Left lobe of liver (tissue), 2 donors: ENCODE data around the gene LHPP. TPM values are rescaled to one million over a fixed set of nuclear protein-coding genes. Genes with fewer than 3 reads are reported as not detected.
A peak's percentile ranks its signal among the peaks of the same experiment; 100 is the strongest.
"Not testable (repeated sequence)": the region's sequence is repeated elsewhere in the genome, so short reads cannot be mapped to it uniquely, and the experiment has no call there.

Experiments
- ATAC-seq: fragments of 200-7000 bp; cut with Tn5 transposase; one replicate; pipeline ENCODE4 v1.9.1; 2020; ENCODE audit warnings: mild to moderate bottlenecking, moderate library complexity
- DNase-seq: peaks from one replicate; pipeline ENCODE4 v3.0.0-alpha.2; 2020; ENCODE audit warnings: low spot score
- total RNA-seq: library from RNA; stranded (reverse); gene quantifications from one replicate; pipeline ENCODE4 v1.2.1, GENCODE V29; 2021
- donor health status: DM: no; HTN: no; CAD: no; lungs with moderate emphysema.
- donor health status: DM: no; HTN: yes; CAD: no.

Gene LHPP
- total RNA-seq, 1 donor from 2014 or later = 52.0 TPM

- DNase-seq (no peak), ATAC-seq (no peak)
These were observed 106.7 kb downstream of the LHPP start for GRCh38 chr10:124568339-124568738.

- no peak for ATAC-seq
- DNase-seq = no peak
These were observed 107.4 kb downstream of the LHPP start for GRCh38 chr10:124568848-124569622.

GRCh38 chr10:124569623-124570470 is 108.2 kb downstream of the LHPP start:
- ATAC-seq = no peak

GRCh38 chr10:124570646-124571045 is 109.0 kb downstream of the LHPP start:
- DNase-seq = no peak
- no peak for ATAC-seq

More at GRCh38 chr10:124569623-124570470, 108.2 kb downstream of the LHPP start:
- DNase-seq = no peak

GRCh38 chr10:124572751-124573150 is 111.1 kb downstream of the LHPP start:
- ATAC-seq = no peak
- no peak for DNase-seq

- no peak for DNase-seq
These were observed 112.3 kb downstream of the LHPP start for GRCh38 chr10:124573726-124574455.

GRCh38 chr10:124574456-124575070 is 112.9 kb downstream of the LHPP start:
- ATAC-seq = no peak
- DNase-seq = no peak

More at GRCh38 chr10:124573726-124574455, 112.3 kb downstream of the LHPP start:
- no peak for ATAC-seq

- DNase-seq (no peak), ATAC-seq (no peak)
These were observed 113.7 kb downstream of the LHPP start for GRCh38 chr10:124575107-124576035.

GRCh38 chr10:124576526-124577420 is 115.2 kb downstream of the LHPP start:
- DNase-seq = no peak
- ATAC-seq = no peak

- no peak for DNase-seq
- no peak for ATAC-seq
These were observed 116.0 kb downstream of the LHPP start for GRCh38 chr10:124577651-124578050.

- ATAC-seq (no peak), DNase-seq (no peak)
These were observed 116.8 kb downstream of the LHPP start for GRCh38 chr10:124578231-124579010.

- DNase-seq (no peak), ATAC-seq (no peak)
These were observed 117.4 kb downstream of the LHPP start for GRCh38 chr10:124579011-124579399.

- DNase-seq = no peak
These were observed 124.5 kb downstream of the LHPP start for GRCh38 chr10:124586142-124586541.

GRCh38 chr10:124587811-124588211 is 126.2 kb downstream of the LHPP start:
- ATAC-seq (no peak), DNase-seq (no peak)

More at GRCh38 chr10:124586142-124586541, 124.5 kb downstream of the LHPP start:
- ATAC-seq = no peak

GRCh38 chr10:124588341-124588735 is 126.7 kb downstream of the LHPP start:
- not testable (repeated sequence) for ATAC-seq

GRCh38 chr10:124588736-124589490 is 127.3 kb downstream of the LHPP start:
- ATAC-seq = peak; percentile 32
- no peak for DNase-seq

More at GRCh38 chr10:124588341-124588735, 126.7 kb downstream of the LHPP start:
- not testable (repeated sequence) for DNase-seq

GRCh38 chr10:124589491-124590041 is 127.9 kb downstream of the LHPP start:
- DNase-seq (no peak), ATAC-seq (peak; percentile 14)
